Measurements from ENCODE around the gene HAAO. TPM values are rescaled to one million over a fixed set of nuclear protein-coding genes. Genes with fewer than 3 reads are reported as not detected.

HAAO gene
- total and polyA plus RNA-seq, 2 donors (not counting 3 experiments of a cell fraction or from before 2014, with no cell fraction given) = 0.82 to 1.1 TPM

- H3K9ac ChIP-seq (replicated peaks; ENCODE audit: extremely low read depth, insufficient read depth, low read length) = no peak overlapping the region
- H3K79me2 ChIP-seq (ENCODE audit: control insufficient read depth, insufficient read depth, low read length) = no peaks in the 10 kb centered on the region
- BruUV-seq (replicated peaks) = no TSS peak
- no peak overlapping the region for H3K4me2 ChIP-seq (ENCODE audit: insufficient read depth, low read length)
- H3K36me3 ChIP-seq (ENCODE audit: control insufficient read depth in 2 of 2, extremely low read depth in 1 of 2, insufficient read depth in 2 of 2, low read length in 2 of 2) = peaks cover 0 to 3% of the 10 kb centered on the region in 2 experiments
- no peaks in the 10 kb centered on the region for H3K27me3 ChIP-seq (ENCODE audit: control insufficient read depth in 2 of 2, insufficient read depth in 2 of 2, low read length in 2 of 2)
- H3K4me1 ChIP-seq (ENCODE audit: control insufficient read depth, extremely low read depth, insufficient read depth, low read length) = no peaks in the 10 kb centered on the region
- FAIRE-seq (no peak), DNase-seq (ENCODE audit: low read depth, low spot score) (no peak)
- dilution Hi-C loops (cut with MboI; ENCODE audit: extremely low pct_ligation_motif_present, low sequenced_read_pairs) (no loop called here), intact Hi-C loops (cut with micrococcal nuclease) (no loop called here)
- H3K9me1 ChIP-seq (replicated peaks; ENCODE audit: control insufficient read depth, extremely low read depth, insufficient read depth, low read length) = no peaks in the 10 kb centered on the region
- no peak overlapping the region for H2AFZ ChIP-seq (ENCODE audit: low read depth, low read length)
- CTCF ChIA-PET = interaction anchor here (0.6 to 1.6 kb wide), 4 partner anchors 16 to 239 kb away, joined by 3 to 4 read pairs (median 4); no protein-coding TSS in a partner anchor
- H3K4me3 ChIP-seq (replicated peaks in 1 of 3; ENCODE audit: insufficient read depth in 1 of 3, low read depth in 1 of 3, low read length in 3 of 3) = no peak overlapping the region
- H3K9me3 ChIP-seq (replicated peaks; ENCODE audit: control insufficient read depth, insufficient read depth, low read length) = no peaks in the 10 kb centered on the region
- TF ChIP-seq MYC (IDR thresholded peaks at IDR 0.05; ENCODE audit: low read depth, low read length) (no peak), GATA2 (IDR thresholded peaks at IDR 0.05; ENCODE audit: insufficient read depth, insufficient read length, low read depth, low read length) (no peak), POLR2AphosphoS5 (IDR thresholded peaks at IDR 0.05; ENCODE audit: insufficient read depth, low read depth, low read length) (no peak), MAX (IDR thresholded peaks at IDR 0.05; ENCODE audit: insufficient read depth, insufficient read length) (no peak), POLR2A (IDR thresholded peaks at IDR 0.05; ENCODE audit: low read depth, low read length) (no peak), EZH2 (IDR thresholded peaks at IDR 0.05; ENCODE audit: borderline replicate concordance, low read depth, low read length, severe bottlenecking) (no peak), CTCF (IDR thresholded peaks at IDR 0.05; ENCODE audit: extremely low read depth in 1 of 2, insufficient read depth in 1 of 2, low read depth in 1 of 2, low read length in 2 of 2) (no peak), FOS (IDR thresholded peaks at IDR 0.05; ENCODE audit: borderline replicate concordance, insufficient read depth, low read length) (no peak), JUN (IDR thresholded peaks at IDR 0.05; ENCODE audit: borderline replicate concordance, insufficient read depth, insufficient read length, low read depth) (no peak)
- POLR2A ChIA-PET = no interaction called here
- no peaks in the 10 kb centered on the region for H4K20me1 ChIP-seq (replicated peaks; ENCODE audit: control insufficient read depth, extremely low read depth, insufficient read depth, low read length)
- no peak overlapping the region for H3K27ac ChIP-seq (ENCODE audit: insufficient read depth, low read depth, low read length)
These were observed 65.7 kb downstream of the HAAO start for GRCh38 chr2:42726680-42727079.
